RKO (cell line): ENCODE results near the gene HOMER2.
"Not testable (repeated sequence)": the region's sequence is repeated elsewhere in the genome, so short reads cannot be mapped to it uniquely, and the experiment has no call there.

Source experiments
- DNase-seq: peaks from one replicate; pipeline ENCODE4 v3.0.0-alpha.2; 2016; ENCODE audit warnings: low spot score

The HOMER2 gene

GRCh38 chr15:82831894-82832600 is 120.5 kb downstream of the HOMER2 start:
- DNase-seq = no peak

GRCh38 chr15:82830427-82831173 is 121.9 kb downstream of the HOMER2 start:
- no peak for DNase-seq

GRCh38 chr15:82829234-82829633 is 123.3 kb downstream of the HOMER2 start:
- no peak for DNase-seq

- DNase-seq = no peak
Observed at GRCh38 chr15:82828075-82828474, 124.4 kb downstream of the HOMER2 start.

- no peak for DNase-seq
Observed at GRCh38 chr15:82823049-82823448, 129.5 kb downstream of the HOMER2 start.

GRCh38 chr15:82821851-82822250 is 130.7 kb downstream of the HOMER2 start:
- DNase-seq = not testable (repeated sequence)

GRCh38 chr15:82821396-82821795 is 131.1 kb downstream of the HOMER2 start:
- not testable (repeated sequence) for DNase-seq

GRCh38 chr15:82820128-82820527 is 132.4 kb downstream of the HOMER2 start:
- no peak for DNase-seq

- DNase-seq = no peak
Observed at GRCh38 chr15:82812994-82813393, 139.5 kb downstream of the HOMER2 start.

GRCh38 chr15:82810890-82811426 is 141.6 kb downstream of the HOMER2 start:
- peak; percentile 37 for DNase-seq

GRCh38 chr15:82810061-82810889 is 142.2 kb downstream of the HOMER2 start:
- peak; percentile 55 for DNase-seq

GRCh38 chr15:82809308-82810060 is 143.0 kb downstream of the HOMER2 start, which contains the start of gene WHAMM:
TSS of gene WHAMM (plus strand) at chr15:82809628. CDS start at chr15:82809727, 99 bp downstream.
- peak; percentile 98 for DNase-seq

- no peak for DNase-seq
Observed at GRCh38 chr15:82808634-82809041, 143.9 kb downstream of the HOMER2 start.

GRCh38 chr15:82807920-82808633 is 144.4 kb downstream of the HOMER2 start:
- DNase-seq = no peak

GRCh38 chr15:82805994-82806406 is 146.5 kb downstream of the HOMER2 start, which contains the start of gene FSD2:
TSS of gene FSD2 (minus strand) at chr15:82806069. CDS start at chr15:82787390, 18,679 bp downstream.
- DNase-seq = no peak

- DNase-seq = no peak
Observed at GRCh38 chr15:82804575-82804949, 148.0 kb downstream of the HOMER2 start.

- no peak for DNase-seq
Observed at GRCh38 chr15:82803793-82804574, 148.5 kb downstream of the HOMER2 start.

GRCh38 chr15:82802497-82802896 is 150.0 kb downstream of the HOMER2 start:
- DNase-seq = no peak

- no peak for DNase-seq
Observed at GRCh38 chr15:82799183-82799841, 153.2 kb downstream of the HOMER2 start.
